HG02610 (cell line): Measurements from ENCODE around the gene CRYGS.
"Not testable (repeated sequence)": the region's sequence is repeated elsewhere in the genome, so short reads cannot be mapped to it uniquely, and the experiment has no call there.

ENCODE experiments used
- ATAC-seq: cut with Tn5 transposase; IDR thresholded peaks from one replicate; pipeline ENCODE4 v1.9.1; 2021; ENCODE audit warnings: mild to moderate bottlenecking, moderate library complexity; ENCODE audit not compliant: unreplicated experiment

The CRYGS gene

DNA sequence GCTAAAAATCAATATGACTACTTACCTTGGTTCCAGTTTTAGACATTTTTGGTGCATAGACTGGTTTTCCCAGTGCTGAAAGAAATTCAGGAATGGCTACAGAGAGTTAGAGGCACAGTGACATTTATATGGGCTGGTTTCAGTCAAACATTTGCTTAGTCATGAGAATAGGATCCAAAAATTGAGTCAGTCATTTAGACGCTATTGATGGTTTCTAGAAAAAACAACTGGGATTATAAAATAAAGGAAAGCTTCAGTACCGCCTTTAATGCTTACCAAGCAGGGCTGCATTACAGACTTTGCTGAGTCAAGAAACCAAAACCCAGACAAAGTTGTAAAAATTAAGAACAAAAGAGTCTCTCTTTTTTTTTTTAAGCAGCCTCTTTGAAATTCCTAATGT is at the start of gene CRYGS:
Gene CRYGS, minus strand, starts transcription at position 100 of the 400 bp plus-strand sequence. Its CDS starts 54 bp downstream, at position 46.
- no peak for ATAC-seq

DNA sequence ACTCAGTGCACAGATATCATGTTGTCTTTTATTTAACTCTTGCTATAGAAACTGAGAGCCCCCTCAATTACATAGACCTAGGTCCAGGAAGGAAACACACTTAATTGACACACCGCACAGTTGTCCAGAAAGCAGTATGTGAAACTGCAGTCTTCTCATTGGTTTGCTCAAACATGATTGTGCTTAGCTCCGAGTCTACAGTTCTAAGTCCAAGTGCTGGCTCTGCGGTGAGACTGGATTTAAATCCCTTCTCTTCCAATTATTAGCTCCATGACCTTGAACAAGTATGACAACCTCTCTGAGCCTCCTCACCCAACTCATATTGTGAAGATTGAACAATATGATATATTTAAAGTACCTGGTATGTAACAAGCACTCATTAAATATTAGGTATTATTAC is 49.7 kb upstream of the CRYGS start:
- no peak for ATAC-seq

DNA sequence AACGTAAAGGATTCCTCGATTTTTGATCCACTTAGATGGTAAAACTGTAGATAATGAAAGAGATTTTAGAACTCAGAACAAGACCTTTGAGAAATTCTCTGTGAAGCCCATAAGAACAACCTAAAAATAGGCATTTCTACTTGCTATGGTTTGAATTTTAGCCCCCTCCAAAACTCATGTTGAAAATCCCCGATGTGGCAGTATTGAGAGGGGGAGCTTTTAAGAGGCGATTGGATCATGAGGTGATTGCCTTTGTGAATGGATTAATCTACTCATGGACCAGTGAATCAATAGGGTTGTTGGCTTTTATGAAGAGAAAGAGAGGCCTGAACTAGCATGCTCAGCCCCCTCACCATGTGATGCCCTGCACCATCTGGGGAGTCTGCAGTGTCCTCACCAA is 48.5 kb upstream of the CRYGS start:
- ATAC-seq = no peak

DNA sequence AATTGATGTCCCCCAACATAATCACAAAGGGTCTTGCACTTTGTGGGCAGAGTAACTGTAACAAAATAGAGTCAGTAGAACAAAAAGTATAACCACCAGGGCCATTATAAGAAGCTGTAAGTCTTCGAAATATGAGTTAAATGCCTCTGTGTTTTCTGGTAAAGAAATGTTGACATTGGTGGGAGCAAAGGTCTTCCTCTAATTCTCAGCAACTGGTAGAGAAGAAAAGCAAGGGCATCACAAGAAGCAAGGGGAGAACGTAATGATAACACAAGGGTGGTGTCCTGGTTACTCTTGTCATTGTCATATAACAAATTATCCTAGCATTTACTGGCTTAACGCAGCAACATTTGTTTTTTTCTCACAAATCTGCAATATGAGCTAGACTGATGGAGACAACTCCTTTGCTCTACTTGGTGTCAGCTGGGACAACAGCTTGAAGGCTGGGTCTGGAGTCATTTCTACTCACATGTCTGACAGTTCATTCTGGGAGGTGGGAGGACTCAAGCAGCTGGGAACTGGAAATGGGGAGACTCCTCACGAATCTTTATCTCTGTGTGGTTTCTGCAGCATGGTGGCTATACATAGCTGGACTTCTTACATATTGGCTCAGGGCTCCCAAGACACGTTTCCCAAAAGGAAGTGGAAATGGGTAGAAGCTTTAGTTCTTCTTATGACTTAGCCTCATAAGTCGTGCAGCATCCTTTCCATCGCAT is 46.6 kb upstream of the CRYGS start:
- ATAC-seq = no peak

DNA sequence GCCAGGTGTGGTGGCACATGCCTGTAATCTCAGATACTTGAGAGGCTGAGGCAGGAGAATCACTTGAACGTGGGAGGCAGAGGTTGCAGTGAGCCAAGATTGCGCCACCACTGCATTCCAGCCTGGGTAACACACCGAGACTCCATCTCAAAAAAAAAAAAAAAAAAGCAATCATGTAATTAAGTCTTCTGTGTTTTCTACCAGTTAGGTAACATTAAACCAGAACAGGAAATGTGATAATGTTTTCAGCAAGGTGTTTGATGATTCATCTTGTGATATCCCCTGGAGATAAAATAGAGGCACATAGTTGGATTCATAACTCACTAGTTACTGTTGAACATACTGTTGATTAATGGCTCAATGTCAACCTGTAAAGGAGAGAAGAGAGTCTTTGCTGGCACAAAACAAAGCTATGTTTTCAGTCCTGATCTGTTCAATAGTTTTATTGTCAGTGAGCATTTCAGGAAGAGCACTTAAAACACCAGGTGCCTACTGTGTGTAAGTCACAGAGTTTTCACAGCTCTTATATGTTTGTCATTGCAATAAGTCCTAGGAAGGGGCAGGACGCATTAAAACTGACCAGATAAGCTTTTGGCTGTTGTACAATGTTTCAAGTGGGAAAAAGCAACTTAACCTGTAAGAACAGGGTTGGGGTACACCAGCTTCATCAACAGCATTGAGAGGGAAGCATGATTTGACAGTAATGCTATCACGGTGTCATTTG is 45.8 kb upstream of the CRYGS start:
- no peak for ATAC-seq

DNA sequence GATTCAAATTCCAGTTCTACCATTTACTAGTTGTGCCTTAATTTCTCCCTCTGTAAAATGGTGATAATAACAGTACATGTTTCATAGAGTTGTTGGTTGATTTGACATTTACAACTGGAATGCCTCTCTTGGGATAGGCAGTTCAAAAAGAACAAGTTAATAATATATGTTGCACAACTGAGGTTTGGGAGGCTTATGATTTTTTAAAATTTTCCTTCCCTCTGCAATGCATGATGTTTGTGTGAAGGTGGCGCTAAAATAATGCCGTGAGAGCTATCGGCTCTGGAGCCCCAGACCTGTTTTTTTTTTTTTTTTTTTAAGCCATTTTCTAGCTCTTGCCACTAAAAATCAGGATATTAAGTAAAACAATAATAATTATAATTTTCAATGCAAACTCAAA is 44.9 kb upstream of the CRYGS start:
- ATAC-seq = no peak

DNA sequence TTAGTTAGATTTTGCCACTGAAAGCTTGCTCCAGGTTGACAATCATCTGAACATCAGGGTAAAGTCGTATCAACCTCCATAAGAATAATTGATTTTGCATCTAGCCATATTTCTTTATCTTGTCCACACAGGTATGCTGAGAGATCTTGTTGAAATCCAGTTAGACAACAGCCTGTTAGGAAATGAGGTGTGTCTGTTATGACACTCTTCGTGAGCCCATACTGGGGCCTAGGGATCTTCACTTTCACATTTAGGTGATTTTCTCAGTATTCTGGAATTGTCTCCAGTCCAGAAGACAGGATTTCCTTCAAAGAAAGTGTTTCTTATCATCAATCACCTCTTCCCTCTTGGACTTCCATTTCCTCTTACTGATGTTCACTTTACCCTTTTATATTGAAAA is 44.5 kb upstream of the CRYGS start:
- ATAC-seq = no peak

DNA sequence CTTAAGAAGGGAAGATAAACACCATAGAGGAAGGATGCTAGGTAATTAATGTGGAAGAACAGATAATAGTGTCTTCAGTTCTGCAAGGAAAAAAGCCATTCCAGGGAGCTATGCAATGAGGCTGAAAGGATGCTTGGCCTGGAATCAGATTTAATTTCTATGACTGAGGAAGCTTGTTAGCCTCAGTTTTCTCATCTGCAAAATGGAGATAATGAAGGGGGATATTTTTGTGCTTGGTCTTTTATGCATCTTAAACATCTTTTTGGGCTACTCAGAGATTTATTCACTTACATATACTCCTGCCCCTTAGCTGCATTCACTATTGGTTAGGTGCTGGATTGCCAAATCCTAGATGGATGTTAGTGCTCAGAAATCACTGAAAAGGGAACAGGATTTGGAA is 43.0 kb upstream of the CRYGS start:
- ATAC-seq = no peak

DNA sequence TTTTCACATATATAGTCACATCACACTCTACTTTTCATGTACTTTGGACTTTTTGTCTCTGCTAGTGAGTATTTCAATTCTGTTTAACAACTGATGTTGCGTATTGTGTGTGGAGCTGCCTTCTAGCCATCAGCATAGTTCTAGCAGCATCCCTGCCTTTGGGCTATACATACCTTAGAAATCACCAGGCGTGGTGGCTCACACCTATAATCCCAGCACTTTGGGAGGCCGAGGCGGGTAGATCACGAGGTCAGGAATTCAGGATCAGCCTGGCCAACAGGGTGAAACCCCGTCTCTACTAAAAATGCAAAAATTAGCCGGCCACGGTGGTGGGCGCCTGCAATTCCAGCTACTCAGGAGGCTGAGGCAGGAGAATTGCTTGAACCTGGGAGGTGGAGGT is 42.1 kb upstream of the CRYGS start:
- ATAC-seq = not testable (repeated sequence)

DNA sequence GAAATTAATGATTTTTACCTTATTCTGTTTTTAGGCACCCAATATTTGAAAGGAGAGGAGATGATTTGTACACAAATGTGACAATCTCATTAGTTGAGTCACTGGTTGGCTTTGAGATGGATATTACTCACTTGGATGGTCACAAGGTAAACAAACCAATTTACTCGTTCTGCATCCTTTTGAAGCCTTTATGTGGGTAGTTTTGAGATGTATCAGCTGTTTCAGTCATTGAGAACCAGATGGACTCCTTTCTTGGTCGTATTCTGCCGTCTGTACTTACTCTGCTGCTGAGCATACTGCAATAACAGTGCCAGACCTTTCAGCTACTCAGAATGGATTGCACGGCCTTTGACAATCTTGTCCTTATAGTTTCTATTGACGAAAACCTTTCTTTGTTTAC is 39.7 kb upstream of the CRYGS start:
- no peak for ATAC-seq

DNA sequence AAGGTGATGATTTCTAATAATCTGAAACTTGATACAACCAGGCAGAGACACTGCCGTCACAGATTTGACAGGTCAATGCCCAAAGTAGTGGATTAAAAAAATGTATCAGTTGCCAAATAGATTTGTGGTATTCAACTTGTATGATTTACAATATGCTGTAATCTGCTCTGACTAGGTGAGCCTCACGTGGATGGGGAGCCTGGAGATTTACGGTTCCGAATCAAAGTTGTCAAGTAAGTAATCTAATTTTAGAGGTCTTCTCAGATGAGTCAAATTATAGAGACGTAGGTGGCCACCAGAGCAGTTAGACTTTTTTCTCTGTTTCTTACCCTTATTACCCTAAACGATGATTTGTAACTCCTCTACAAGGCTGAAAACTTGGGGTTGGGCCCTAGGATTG is 38.4 kb upstream of the CRYGS start:
- ATAC-seq = no peak

DNA sequence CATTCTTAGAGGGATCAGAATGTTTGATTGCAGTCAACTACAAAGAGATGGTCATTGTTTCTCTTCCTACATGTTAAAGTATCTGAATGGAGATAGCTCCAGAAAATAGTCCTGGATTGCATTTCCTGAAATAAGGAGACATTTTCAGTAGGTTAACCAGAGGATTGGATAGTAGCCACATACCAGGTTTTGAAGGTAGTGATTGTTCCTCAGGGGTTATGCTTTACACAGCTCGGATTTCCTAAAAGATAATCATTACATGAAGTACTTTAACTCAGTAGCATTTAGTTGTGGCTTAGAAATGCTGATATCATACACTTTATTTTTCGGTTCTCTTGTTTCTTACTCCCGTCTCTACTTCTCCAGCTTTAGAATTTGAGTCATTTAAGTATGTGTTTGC is 36.6 kb upstream of the CRYGS start:
- no peak for ATAC-seq

DNA sequence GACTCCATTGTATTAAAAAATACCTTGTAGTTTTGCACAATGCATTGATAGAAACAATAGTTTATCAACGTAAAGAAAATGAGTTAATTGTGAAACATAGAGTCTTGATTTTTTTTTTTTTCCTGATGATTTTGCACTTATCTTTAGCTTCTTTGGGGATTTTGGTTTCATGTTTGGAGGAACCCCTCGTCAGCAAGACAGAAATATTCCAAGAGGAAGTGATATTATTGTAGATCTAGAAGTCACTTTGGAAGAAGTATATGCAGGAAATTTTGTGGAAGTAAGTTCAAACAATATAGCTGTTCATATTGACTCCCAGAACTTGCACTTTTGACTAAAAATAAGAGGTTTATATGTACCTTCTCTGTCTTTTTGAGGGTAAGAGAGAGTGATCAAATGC is 33.3 kb upstream of the CRYGS start:
- ATAC-seq = no peak

DNA sequence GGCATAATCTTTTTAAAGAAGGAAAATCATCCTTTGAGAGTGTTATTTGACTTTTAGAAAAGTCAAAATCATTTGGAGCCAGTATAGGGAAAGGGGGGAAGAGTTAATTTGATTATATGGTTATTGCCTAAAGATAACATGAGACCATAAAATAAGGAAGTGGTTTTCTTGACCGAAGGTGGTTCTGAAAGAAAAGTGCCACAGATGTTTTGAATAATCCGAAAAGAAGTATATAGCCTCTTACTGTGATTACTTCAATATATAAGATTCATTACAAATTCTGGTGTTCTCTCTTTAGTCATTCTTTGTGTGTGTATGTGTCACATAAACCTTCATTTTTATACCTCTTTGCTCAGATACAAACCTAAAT is 27.4 kb upstream of the CRYGS start:
- ATAC-seq = no peak

DNA sequence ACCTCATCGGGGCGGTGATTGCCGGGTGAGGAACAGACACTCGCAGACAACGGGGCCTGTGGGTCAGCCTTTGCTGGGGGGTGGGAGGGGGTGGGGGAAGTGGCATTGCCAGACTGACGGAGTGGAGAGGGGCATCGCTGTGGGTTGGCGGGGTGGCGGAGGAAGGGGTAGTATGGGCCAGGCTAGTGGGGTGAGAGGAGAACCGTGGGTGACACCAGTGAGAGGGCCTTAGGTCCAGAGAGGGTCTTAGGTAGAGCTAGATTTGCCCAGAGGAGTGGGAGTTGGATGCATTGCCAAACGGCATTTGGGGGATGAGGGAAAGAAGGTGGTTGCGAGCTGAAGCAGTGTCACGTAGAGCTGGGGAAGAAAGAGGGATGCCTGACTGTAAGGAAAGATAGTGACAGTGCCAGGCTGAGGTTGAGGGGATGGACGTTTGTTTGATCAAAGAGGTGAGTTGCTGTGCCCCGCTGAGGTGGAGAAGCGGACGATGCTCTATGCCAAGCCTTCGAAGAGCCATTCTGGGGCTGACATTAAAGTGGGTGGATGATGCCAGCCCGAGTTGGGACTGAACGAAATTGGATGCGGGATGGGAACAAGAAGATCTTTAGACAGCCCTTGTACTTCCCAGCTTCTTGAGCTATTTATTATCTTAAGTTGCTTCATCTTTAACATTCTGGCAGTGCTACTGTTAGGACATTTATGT is 26.9 kb upstream of the CRYGS start:
- ATAC-seq = no peak

DNA sequence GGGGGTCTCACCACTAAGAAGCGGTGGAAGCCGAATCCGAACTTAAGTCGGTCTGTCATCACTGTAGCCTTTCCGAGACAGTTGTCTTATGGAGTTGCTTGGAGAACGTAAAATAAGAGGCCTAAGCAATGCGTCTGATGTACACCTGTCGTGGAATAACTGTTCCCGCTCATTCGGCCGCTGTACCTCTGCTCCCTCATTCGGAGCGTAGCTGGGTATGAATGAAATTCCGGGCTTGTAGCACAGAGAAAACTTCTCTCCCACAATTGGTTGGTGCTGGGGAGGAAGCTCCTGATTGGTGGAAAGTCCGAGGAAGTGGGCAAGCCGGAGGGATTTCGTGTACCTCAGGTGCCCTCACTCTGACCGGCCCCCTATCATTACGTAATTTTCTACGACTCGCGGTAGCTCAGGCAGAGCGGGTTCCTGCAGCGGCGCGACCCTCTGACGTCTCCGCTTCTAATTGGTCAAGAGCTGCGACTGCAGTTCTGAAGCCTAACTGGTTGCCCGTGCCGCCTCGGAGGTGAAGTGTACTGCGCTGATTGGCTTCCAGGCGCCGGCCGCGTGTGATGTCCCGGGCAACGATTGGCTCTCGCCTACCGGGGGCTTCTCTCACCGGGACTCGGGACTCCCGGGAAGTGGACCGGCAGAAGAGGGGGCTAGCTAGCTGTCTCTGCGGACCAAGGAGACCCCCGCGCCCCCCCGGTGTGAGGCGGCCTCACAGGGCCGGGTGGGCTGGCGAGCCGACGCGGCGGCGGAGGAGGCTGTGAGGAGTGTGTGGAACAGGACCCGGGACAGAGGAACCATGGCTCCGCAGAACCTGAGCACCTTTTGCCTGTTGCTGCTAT is 26.1 kb upstream of the CRYGS start, which contains the start of gene DNAJB11:
Gene DNAJB11, plus strand, starts transcription at position 625 of the 845 bp plus-strand sequence. Its CDS starts 178 bp downstream, at position 803.
- peak; percentile 89 for ATAC-seq

DNA sequence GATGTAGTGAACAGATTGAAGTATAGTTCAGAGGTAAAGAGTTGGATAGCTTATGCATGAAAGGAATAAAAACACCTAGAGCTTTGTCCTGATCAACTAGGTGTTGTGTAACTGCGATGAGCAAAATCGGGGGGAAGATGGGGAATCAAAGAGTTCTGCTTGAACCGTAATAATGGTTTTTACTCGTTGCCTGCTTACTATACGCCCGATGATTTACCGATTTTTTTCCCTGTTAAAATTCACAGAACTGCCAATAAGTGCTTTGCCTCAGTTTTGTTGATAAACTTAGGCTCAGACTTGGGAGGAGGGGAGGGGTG is 25.6 kb upstream of the CRYGS start:
- no peak for ATAC-seq

DNA sequence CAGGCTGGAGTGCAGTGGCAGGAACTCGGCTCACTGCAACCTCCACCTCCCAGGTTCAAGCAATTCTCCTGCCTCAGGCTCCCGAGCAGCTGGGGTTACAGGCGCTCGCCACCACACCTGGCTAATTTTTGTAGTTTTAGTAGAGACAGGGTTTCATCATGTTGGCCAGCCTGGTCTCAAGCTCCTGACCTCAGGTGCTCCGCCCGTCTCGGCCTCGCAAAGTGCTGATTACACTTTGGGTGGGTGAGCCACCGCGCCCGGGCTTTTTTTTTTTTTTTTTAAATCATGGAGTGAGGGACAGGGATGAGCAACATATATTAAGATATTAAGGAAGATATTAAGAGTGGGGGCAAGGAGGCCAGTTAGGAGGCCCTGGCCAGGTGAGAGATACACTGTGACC is 25.2 kb upstream of the CRYGS start:
- ATAC-seq = not testable (repeated sequence)

DNA sequence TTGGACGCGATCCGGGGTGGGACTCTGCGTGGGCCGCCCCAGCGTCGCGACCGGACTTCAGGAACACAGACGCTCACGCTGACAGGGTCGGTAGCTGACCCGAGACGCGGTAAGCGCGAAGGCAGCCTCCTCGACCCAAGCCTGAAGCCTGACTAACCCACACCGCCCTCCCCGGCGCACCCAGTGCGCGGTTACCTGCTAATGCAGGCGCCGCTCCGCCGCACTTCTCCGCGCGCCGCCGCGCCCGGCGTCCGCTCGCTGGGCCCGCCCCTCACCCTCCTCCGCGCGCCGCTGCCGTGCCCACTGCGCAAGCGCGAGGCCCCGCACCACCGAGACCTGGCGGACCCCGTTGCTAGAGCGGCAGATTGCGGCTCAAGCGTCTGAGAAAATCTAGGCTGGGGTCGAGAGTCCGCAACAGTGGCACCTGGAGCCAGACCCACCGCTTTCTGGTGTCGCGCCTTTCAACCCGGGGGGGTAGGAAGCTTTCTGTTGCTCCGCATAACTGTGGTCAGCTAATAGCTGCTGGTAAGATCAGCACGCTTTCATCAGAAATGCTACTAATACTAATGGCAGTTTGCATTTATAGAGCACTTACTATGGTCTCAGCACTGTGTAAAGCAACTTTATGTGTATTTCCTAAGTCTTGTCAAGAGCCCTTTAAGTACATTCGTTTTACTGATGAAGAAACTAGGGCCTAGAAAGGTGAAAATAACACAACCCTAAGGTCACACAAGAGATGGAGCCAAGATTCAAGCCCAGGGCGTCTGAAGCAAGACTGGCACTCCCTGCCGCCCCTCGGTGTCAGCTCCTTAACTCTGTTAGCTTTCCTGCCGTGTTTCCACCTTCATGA is 23.1 kb upstream of the CRYGS start, which contains the start of gene TBCCD1:
Gene TBCCD1, minus strand, starts transcription at position 268 of the 850 bp plus-strand sequence. CDS start 3,010 bp downstream, outside the sequence.
- peak; percentile 46 for ATAC-seq

DNA sequence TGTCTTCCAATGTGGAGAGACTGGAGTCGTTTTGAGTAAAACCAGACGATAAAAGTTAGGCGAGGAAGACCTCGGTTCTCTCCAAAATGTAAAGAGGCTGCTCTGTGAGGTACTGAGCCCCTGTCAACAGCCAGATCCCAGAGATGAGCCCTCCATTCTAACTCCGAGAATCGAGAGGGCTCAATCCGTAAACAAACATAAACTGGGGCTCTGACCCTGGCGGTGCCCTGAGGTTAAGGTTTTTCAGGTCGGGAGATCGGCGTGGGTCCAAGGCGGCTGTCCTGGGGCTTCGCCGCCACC is 22.5 kb upstream of the CRYGS start:
- no peak for ATAC-seq
